HL-60 (cell line): ENCODE measurements around the gene ERICH6.

Experiments
- DNase-seq, 2 experiments: peaks; one replicate each; pipeline ENCODE4 v3.0.0-alpha.2; 2010 to 2020; ENCODE audit warnings: low read depth in 1 of 2, low spot score in 1 of 2
- H3K27ac ChIP-seq: fragments of 250-450 bp; sonication (Bioruptor Pico); replicated peaks from 2 replicates; pipeline ENCODE4 v1.5.1; 2020; ENCODE audit warnings: mild to moderate bottlenecking, moderate library complexity
- H3K27me3 ChIP-seq: fragments of 250-450 bp; sonication (Bioruptor Pico); 2 replicates; pipeline ENCODE4 v1.5.1; 2021; ENCODE audit warnings: mild to moderate bottlenecking, moderate library complexity; ENCODE audit not compliant: insufficient read depth, poor library complexity, severe bottlenecking
- H3K4me3 ChIP-seq: replicated peaks from 2 replicates; pipeline ENCODE4 v1.5.1; 2011; ENCODE audit warnings: mild to moderate bottlenecking, control low read depth, low read length; ENCODE audit not compliant: insufficient read depth
- CTCF ChIP-seq: IDR thresholded peaks from one replicate; pipeline ENCODE4 v1.5.1; 2011; ENCODE audit warnings: low read length, control low read depth, inconsistent platforms; ENCODE audit not compliant: insufficient read depth
- GABPA ChIP-seq: IDR thresholded peaks from 2 replicates; pipeline ENCODE4 v1.6.1; 2012; ENCODE audit warnings: low read depth
- POLR2AphosphoS5 ChIP-seq: IDR thresholded peaks from 2 replicates; pipeline ENCODE4 v1.6.1; 2012; ENCODE audit warnings: low read depth
- REST ChIP-seq: IDR thresholded peaks from 2 replicates; pipeline ENCODE4 v1.6.1; 2012; ENCODE audit warnings: low read depth; ENCODE audit not compliant: insufficient replicate concordance
- SPI1 ChIP-seq: IDR thresholded peaks from 2 replicates; pipeline ENCODE4 v1.6.1; 2012; ENCODE audit warnings: low read depth, mild to moderate bottlenecking, borderline replicate concordance

The ERICH6 gene

DNA sequence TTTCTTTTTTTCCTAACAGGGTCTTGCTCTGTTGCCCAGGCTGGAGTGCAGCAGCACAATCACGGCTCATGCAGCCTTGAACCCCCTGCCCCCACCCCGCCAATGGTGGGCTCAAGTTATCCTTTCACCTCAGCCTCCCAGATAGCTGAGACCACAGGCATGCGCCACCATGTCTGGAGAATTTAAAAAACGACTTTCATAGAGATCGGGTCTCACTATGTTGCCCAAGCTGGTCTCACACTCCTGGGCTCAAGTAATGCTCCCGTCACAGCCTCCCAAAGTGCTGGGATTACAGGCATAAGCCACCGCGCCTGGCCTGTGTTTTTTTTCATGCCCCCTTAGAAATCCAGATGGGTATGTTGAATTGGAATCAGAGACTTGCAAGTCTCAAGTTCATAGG, 40.3 kb downstream of the ERICH6 start:
- Histone ChIP-seq H3K27ac (no peak overlapping the region), H3K4me3 (no peak overlapping the region), H3K27me3 (no peaks in the 10 kb centered on the region)
- TF ChIP-seq CTCF, result no peak
- no peak for TF ChIP-seq POLR2AphosphoS5
- no peak for TF ChIP-seq SPI1
- no peak for TF ChIP-seq GABPA
- TF ChIP-seq REST, result no peak
- DNase-seq, result no peak

DNA sequence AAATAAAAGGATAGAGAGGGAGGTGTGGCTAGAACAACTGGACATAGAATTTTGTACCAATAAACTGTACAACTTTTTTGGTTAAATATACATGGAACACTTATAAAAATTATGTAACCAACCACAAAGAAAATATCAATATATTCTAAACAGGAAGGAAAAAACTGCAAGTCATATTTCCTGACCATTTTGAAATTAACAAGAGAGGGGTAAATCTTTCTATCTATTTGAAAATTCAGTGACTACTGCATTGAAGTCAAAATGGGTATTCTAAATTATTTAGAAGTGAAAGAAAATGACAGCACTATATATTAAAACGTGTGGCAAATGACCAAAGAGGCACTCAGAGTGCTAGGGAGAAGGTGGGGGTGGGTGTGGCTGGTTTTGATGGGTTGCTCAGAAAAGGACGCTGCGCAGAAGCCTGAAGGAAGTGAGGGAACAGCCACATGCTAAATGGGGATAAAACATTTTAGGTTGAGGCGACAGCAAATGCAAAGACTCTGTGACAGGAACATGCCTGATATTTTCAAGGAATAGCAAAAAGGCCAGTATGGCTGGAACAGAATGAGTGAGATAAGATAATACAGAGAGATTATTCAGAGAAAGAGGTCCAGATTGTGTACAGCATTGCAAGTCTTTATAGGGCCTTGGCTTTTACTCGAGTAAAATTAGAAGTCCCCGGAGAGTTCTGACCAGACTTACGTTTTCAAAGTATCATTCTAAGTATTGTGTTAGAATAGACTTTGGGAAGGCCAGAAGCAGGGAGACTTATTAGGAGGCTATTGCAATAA, 41.1 kb downstream of the ERICH6 start:
- no peak for DNase-seq
- Histone ChIP-seq H3K27me3 (no peaks in the 10 kb centered on the region), H3K4me3 (no peak overlapping the region), H3K27ac (no peak overlapping the region)
- TF ChIP-seq REST (no peak), SPI1 (no peak)

DNA sequence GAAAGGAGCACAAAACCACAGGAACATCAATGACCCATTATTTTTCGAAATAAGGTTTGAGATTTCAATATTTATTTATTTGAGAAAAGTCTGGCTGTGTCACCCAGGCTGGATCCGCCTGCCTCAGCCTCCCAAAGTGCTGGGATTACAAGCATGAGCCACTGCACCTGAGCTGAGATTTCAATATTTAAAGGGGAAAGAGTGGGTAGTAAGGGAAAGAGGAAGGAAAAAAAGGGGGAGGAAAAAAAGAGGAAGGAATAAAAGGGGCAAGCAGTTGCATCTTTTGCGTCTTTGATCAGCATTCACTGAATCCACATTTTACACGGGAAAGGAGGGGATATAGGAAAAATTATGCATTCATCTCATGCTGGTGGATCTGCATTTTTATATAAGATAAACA, 47.4 kb downstream of the ERICH6 start:
- no peak for TF ChIP-seq POLR2AphosphoS5
- no peak for TF ChIP-seq SPI1
- TF ChIP-seq GABPA, result no peak
- TF ChIP-seq REST, result no peak
- no peak for TF ChIP-seq CTCF
- no peak overlapping the region for H3K27ac ChIP-seq
- no peaks in the 10 kb centered on the region for H3K27me3 ChIP-seq
- no peak for DNase-seq
- H3K4me3 ChIP-seq, result no peak overlapping the region
